ENCODE data around the gene EDIL3. TPM values are rescaled to one million over a fixed set of nuclear protein-coding genes. Genes with fewer than 3 reads are reported as not detected.

The EDIL3 gene
- total and polyA plus RNA-seq, 9 donors: 7.6 to 18.3 (median 11.6) TPM

DNA sequence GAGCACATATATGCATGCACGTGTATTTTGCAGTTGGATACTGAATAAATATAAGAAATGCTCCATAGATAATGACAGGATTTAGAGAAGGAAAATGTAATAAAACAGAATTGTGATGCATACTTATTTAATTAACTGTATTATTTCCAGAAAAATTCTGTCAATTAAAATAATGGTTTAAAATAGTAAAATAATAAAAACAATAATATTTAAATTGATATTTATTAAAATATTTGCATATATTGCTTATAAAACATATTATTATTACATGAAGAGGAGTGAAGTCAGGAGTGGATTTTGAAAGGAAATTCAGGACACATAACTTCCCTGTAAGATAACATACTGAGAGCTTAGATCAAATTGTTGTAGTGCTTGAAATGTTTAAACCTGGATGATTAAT lies 21.4 kb upstream of the EDIL3 start:
- no CpG with 5 or more reads among the region's 1 CpG for WGBS (ENCODE audit: insufficient coverage)
- DNase-seq: no peak
- Histone ChIP-seq H3K36me3 (ENCODE audit: control insufficient read depth, insufficient read depth, low read length) (no peaks in the 10 kb centered on the region), H3K4me1 (ENCODE audit: control insufficient read depth, insufficient read depth, low read length) (no peaks in the 10 kb centered on the region), H3K9me3 (replicated peaks; ENCODE audit: control insufficient read depth, low read depth, low read length) (no peaks in the 10 kb centered on the region), H3K27ac (ENCODE audit: low read length) (no peak overlapping the region), H3K27me3 (ENCODE audit: control insufficient read depth, insufficient read depth, low read length) (no peaks in the 10 kb centered on the region), H3K4me3 (ENCODE audit: low read length) (no peak overlapping the region)

DNA sequence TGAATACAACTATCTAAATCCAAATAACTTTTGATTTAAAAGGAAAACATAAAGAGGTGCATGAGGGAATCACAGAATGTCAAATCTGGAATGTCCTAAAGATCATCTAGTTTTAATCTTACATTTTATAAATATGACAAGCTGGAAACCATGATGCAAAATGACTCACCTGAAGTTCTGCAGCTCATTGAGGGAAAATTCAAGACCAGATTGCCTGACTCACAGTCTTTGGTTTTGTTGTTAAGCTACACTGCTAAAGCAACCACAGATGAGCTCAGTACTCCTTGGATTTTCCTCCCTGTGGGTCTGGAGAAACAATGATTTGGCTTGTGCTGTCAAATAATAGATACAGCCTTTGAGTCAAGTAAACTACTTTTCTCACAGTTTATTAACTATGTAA lies 19.1 kb upstream of the EDIL3 start:
- Histone ChIP-seq H3K27ac (ENCODE audit: low read length) (no peak overlapping the region), H3K4me3 (ENCODE audit: low read length) (no peak overlapping the region), H3K36me3 (ENCODE audit: control insufficient read depth, insufficient read depth, low read length) (no peaks in the 10 kb centered on the region), H3K27me3 (ENCODE audit: control insufficient read depth, insufficient read depth, low read length) (no peaks in the 10 kb centered on the region), H3K9me3 (replicated peaks; ENCODE audit: control insufficient read depth, low read depth, low read length) (no peaks in the 10 kb centered on the region), H3K4me1 (ENCODE audit: control insufficient read depth, insufficient read depth, low read length) (no peaks in the 10 kb centered on the region)
- DNase-seq: no peak

DNA sequence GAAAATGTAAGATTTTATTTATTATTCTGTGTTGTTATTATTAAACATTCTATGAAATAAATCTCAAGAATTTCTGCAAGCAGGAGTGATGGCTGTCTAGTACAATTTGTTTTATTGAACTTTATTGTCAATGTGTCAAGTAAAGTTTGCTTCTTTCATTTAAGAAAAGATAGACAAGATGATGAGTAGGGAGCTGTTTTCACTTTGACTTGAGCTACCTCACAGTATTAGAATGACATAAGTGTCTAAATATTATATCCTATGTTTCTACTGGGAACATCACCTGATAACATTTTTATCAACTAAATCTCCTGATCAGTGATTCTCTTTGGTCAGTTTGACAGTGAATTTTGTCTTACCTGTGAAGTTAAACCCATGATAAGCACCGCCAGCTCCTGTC lies 12.7 kb upstream of the EDIL3 start:
- no CpG with 5 or more reads among the region's 1 CpG for WGBS (ENCODE audit: insufficient coverage)
- H3K27me3 ChIP-seq (ENCODE audit: control insufficient read depth, insufficient read depth, low read length): no peaks in the 10 kb centered on the region
- no peaks in the 10 kb centered on the region for H3K4me1 ChIP-seq (ENCODE audit: control insufficient read depth, insufficient read depth, low read length)
- H3K36me3 ChIP-seq (ENCODE audit: control insufficient read depth, insufficient read depth, low read length): no peaks in the 10 kb centered on the region
- H3K27ac ChIP-seq (ENCODE audit: low read length): no peak overlapping the region
- no peaks in the 10 kb centered on the region for H3K9me3 ChIP-seq (replicated peaks; ENCODE audit: control insufficient read depth, low read depth, low read length)
- no peak for DNase-seq
- H3K4me3 ChIP-seq (ENCODE audit: low read length): no peak overlapping the region

DNA sequence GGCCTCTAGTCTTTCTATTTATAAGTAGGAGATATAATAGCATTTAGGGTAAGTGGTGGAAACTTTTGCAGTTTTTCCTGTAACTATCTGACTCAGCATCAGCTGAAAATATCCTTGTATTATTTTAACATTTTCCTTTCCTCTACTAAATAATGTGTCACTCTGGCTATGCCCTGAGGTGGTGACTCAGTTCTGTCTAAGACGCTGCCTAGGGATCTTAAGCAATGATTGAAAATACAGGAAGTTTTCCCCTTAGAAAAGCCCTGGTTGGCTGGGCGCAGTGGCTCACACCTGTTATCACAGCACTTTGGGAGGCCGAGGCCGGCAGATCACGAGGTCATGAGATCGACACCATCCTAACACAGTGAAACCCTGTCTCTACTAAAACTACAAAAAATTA lies 9.3 kb upstream of the EDIL3 start:
- no peaks in the 10 kb centered on the region for H3K4me1 ChIP-seq (ENCODE audit: control insufficient read depth, insufficient read depth, low read length)
- WGBS (ENCODE audit: insufficient coverage): no CpG with 5 or more reads among the region's 6 CpGs
- H3K36me3 ChIP-seq (ENCODE audit: control insufficient read depth, insufficient read depth, low read length): no peaks in the 10 kb centered on the region
- H3K4me3 ChIP-seq (ENCODE audit: low read length): no peak overlapping the region
- H3K9me3 ChIP-seq (replicated peaks; ENCODE audit: control insufficient read depth, low read depth, low read length): no peaks in the 10 kb centered on the region
- H3K27ac ChIP-seq (ENCODE audit: low read length): no peak overlapping the region
- no peak for DNase-seq
- no peaks in the 10 kb centered on the region for H3K27me3 ChIP-seq (ENCODE audit: control insufficient read depth, insufficient read depth, low read length)

DNA sequence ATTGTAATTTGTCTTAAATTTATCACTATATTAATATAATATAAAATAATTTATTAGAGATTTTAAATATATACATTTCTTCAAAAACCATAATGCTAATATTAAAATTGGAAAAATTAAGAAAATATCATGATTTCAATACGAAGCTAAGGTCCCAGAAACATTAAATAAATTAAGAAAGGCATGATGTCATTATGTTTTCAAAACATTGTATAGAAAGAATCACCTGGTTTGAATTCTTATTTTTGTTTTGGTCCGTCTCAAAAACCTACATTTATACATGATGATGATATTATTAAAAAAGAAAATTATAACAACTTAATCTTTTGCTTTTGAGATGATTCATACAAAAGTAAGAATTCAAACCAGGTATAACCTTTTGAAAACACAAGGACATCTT lies 8.2 kb upstream of the EDIL3 start:
- Histone ChIP-seq H3K4me3 (ENCODE audit: low read length) (no peak overlapping the region), H3K27me3 (ENCODE audit: control insufficient read depth, insufficient read depth, low read length) (no peaks in the 10 kb centered on the region), H3K27ac (ENCODE audit: low read length) (no peak overlapping the region), H3K4me1 (ENCODE audit: control insufficient read depth, insufficient read depth, low read length) (no peaks in the 10 kb centered on the region), H3K36me3 (ENCODE audit: control insufficient read depth, insufficient read depth, low read length) (no peaks in the 10 kb centered on the region), H3K9me3 (replicated peaks; ENCODE audit: control insufficient read depth, low read depth, low read length) (no peaks in the 10 kb centered on the region)
- WGBS (ENCODE audit: insufficient coverage): no CpG with 5 or more reads among the region's 2 CpGs
- no peak for DNase-seq

DNA sequence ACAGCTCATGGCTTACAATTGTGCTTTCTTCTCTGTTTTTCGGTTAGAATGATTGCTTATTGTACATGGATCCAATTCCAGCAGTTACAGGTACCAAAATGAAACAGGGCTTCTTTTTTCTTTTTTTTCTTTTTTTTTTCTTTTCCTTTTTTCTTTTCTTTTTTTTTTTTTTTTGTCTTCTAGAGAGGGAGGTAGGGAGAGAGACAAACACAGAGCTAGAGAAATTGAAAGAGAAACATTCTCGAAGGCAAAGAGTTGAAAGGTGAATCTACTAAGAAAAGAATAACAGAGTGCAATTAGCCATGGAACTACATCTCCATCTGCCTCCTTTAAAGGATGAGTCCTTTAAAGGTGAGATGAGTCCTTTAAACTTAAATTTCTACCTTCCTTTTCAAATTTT lies 1.0 kb upstream of the EDIL3 start:
- Histone ChIP-seq H3K4me3 (ENCODE audit: low read length) (no peak overlapping the region), H3K27ac (ENCODE audit: low read length) (no peak overlapping the region), H3K36me3 (ENCODE audit: control insufficient read depth, insufficient read depth, low read length) (no peaks in the 10 kb centered on the region), H3K4me1 (ENCODE audit: control insufficient read depth, insufficient read depth, low read length) (peaks cover 26% of the 10 kb centered on the region), H3K27me3 (ENCODE audit: control insufficient read depth, insufficient read depth, low read length) (peaks cover 38% of the 10 kb centered on the region), H3K9me3 (replicated peaks; ENCODE audit: control insufficient read depth, low read depth, low read length) (no peaks in the 10 kb centered on the region)
- WGBS (ENCODE audit: insufficient coverage): no CpG with 5 or more reads among the region's 2 CpGs
- DNase-seq: no peak

DNA sequence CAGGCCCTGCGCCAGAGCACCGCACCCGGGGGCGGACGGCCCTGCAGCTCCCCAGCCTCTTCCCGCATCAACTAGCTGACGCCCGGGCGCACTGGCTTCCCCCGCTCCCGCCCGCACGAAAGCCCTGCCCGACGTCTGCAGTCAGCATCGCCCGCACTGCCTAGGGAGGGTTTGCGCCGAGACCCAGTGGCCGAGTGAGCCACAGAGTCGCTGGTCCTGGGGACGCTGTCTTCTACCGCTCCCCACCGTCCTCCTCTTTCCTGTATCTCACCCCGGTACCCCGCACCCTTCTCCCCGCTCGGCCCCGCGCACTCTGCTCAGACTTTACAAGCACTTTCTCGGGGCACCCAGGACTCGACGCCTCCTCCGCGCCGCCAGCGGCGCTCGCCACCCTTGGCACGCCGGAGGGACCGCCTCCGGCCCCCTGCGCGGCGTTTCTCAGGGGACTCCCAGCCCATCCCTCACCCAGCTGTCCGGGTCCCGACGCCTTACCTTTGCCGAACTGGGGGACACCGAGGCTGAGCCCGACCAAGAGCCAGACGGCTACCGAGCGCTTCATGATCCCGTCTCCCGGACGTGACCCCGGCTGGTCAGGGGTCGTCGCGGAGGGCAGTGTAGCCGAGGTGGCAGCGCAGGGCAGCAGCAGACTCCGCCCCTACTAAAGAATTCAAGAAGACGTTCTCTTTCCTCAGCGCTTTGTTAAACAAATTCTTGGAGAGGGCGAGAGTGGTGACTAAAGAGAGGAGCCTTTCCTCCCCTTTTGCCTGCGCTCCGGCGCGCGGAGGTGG lies 670 bp downstream of the EDIL3 start:
- Histone ChIP-seq H3K4me1 (ENCODE audit: control insufficient read depth, insufficient read depth, low read length) (peaks cover 26% of the 10 kb centered on the region), H3K27ac (ENCODE audit: low read length) (no peak overlapping the region), H3K4me3 (ENCODE audit: low read length) (peak overlapping the region; percentile 53), H3K9me3 (replicated peaks; ENCODE audit: control insufficient read depth, low read depth, low read length) (no peaks in the 10 kb centered on the region), H3K36me3 (ENCODE audit: control insufficient read depth, insufficient read depth, low read length) (no peaks in the 10 kb centered on the region), H3K27me3 (ENCODE audit: control insufficient read depth, insufficient read depth, low read length) (peaks cover 38% of the 10 kb centered on the region)
- under 1% methylated on average over 60 of the region's 73 CpGs for WGBS (ENCODE audit: insufficient coverage)
- peak; percentile 27 for DNase-seq

DNA sequence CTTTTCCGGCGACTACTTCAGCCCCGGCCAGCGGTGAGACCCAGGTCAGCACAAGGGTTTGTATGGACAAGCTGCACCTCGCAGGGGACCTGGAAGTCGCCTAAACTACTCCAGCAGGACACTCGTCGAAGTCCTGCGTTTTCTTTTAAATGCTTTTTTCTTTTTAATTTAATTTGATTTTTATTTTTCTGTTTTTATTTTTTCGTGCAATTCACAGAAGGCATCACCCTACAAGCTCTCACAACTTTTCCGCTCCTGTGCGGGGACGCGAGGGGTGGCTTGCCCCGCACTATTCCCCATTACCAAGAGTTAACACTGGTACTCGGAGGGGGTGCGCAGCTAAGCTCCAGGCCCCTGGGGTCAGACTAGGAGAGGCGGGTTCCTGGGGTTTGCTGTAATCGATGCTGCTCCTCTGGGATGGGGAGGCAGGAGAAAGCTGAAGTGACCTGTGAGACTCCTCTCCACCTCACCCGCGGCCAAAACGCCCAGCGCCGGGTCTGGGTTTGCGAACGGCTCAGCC lies 1.3 kb downstream of the EDIL3 start:
- Histone ChIP-seq H3K4me3 (ENCODE audit: low read length) (peak overlapping the region; percentile 53), H3K4me1 (ENCODE audit: control insufficient read depth, insufficient read depth, low read length) (peaks cover 26% of the 10 kb centered on the region), H3K27me3 (ENCODE audit: control insufficient read depth, insufficient read depth, low read length) (peaks cover 38% of the 10 kb centered on the region), H3K36me3 (ENCODE audit: control insufficient read depth, insufficient read depth, low read length) (no peaks in the 10 kb centered on the region), H3K9me3 (replicated peaks; ENCODE audit: control insufficient read depth, low read depth, low read length) (no peaks in the 10 kb centered on the region), H3K27ac (ENCODE audit: low read length) (no peak overlapping the region)
- no peak for DNase-seq
- 0% methylated on average over 14 of the region's 26 CpGs for WGBS (ENCODE audit: insufficient coverage)

DNA sequence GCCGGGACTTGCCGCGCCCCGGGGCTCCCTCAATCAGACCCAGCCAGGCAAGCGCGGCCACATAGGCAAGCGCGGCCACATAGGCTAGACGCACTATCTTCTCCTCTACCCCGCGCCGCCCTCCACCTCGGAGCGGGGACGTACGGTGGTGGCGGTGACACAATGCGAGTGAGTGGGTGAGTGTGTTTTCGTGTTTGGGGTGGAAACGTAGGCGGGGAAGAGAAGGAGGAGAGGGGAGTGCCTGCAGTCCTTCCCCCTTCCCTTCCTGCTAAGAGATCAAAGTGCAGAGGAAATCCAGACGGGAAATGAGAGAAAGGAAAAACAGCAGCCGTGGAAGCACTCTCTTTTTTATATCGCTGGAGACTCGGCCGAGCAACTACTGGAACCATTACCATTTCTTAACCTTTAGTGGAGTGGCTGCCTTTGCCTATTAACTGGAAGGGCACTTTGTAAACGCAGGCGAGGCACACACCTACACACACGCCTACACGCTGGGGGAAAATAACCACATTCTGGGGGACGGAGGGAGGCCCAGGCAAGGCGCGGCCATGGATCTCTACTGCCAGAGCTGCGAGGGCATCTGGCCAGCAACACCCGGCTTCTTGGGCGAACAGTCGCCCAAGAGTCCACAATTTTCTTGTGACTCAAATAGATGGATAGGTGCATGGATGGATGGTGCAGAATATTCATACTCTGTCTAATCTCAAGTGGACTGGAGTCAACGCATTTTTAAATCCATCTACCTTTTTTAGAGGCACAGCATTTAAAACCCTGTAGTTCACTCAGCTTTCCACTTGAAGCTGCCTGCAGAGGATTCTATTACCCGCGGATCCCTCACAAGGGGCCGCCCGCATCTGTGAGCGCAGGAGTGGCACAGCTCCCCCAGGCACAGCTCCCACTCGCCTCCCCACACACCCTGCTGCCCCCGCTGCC lies 2.1 kb downstream of the EDIL3 start:
- peak; percentile 41 for DNase-seq
- Histone ChIP-seq H3K4me1 (ENCODE audit: control insufficient read depth, insufficient read depth, low read length) (peaks cover 26% of the 10 kb centered on the region), H3K36me3 (ENCODE audit: control insufficient read depth, insufficient read depth, low read length) (no peaks in the 10 kb centered on the region), H3K27me3 (ENCODE audit: control insufficient read depth, insufficient read depth, low read length) (peaks cover 38% of the 10 kb centered on the region), H3K9me3 (replicated peaks; ENCODE audit: control insufficient read depth, low read depth, low read length) (no peaks in the 10 kb centered on the region), H3K4me3 (ENCODE audit: low read length) (peak overlapping the region; percentile 53), H3K27ac (ENCODE audit: low read length) (peak overlapping the region; percentile 16)
- whole genome bisulfite sequencing (ENCODE audit: insufficient coverage): under 1% methylated on average over 18 of the region's 45 CpGs
